ENCODE data around the gene RBM47.

RBM47 gene

DNA sequence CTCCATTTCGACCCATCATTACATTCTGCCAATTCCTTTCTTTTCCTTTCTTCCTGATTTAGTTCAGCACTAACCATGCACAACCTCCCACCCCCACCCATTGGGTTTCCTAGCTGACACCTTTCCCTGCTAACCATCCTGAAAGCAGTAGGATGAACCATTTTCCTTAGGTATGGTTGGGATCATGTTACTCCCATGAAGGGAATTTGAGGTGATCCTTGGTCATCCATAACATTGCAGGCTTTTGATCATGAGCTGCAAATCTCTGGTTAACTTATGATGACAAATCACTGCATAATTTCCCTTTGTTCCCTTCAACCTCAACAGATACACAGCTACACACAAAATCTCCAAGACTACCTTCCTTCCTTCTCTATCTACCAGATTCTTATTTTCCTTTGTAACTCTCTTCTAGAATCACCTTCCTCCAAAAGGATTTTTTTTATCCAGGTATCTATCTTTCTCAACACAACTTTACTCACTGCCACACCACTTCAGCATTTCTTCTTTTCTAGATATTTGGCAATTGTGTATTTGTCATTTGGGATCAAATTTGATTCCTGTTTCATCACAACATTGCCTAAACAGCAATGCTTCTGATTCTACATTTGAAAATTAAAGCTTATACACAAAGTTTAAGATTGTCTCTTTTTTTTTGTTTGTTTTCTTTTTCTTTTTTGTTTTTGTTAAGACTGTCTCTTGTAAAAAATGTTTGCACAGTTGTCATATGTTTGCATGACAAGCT is 145.1 kb downstream of the RBM47 start:
- Histone ChIP-seq H3K79me2 (ENCODE audit: insufficient read depth, low read length) (no peaks in the 10 kb centered on the region), H3K27ac (ENCODE audit: low read depth, low read length) (no peak overlapping the region), H3K4me3 (ENCODE audit: insufficient read depth, low read length, poor library complexity, severe bottlenecking) (no peak overlapping the region)

DNA sequence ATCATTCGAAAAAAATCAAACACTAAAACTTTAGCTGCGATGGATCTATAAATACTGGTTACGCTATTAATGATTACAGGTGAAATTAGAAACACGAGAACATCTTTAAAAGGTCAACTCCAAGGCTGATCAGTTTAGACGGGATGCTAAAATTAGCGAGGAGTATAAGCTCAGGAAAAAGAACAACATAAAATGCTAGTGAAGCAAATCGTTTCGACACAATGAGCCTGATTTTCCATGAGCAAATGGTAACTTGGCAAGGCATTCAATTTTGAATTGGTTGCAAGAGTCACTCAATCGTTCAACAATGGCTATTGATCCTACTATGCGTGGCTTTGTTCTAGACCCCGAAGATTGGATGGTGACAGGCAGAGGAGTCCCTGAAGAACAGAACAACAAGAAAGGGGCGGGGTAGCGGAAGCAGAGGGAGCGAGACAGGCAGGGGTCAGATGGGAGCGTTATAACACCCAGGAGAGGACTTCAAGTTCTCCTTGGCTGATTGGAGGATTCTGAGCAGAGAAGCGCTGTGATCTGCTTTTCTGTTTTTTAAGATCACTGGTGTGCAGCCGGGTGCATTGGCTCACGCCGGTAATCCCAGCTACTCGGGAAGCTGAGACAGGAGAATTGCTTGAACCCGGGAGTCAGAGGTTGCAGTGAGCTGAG is 146.5 kb downstream of the RBM47 start:
- no peak overlapping the region for H3K9ac ChIP-seq (ENCODE audit: low read length)
- no peaks in the 10 kb centered on the region for H3K36me3 ChIP-seq (ENCODE audit: low read length)
- H4K20me1 ChIP-seq (ENCODE audit: low read depth, low read length), result no peaks in the 10 kb centered on the region
- no peaks in the 10 kb centered on the region for H3K27me3 ChIP-seq (ENCODE audit: low read length)
- no peaks in the 10 kb centered on the region for H3K9me3 ChIP-seq (ENCODE audit: insufficient read depth, low read length)
- TF ChIP-seq, protein P1, sequence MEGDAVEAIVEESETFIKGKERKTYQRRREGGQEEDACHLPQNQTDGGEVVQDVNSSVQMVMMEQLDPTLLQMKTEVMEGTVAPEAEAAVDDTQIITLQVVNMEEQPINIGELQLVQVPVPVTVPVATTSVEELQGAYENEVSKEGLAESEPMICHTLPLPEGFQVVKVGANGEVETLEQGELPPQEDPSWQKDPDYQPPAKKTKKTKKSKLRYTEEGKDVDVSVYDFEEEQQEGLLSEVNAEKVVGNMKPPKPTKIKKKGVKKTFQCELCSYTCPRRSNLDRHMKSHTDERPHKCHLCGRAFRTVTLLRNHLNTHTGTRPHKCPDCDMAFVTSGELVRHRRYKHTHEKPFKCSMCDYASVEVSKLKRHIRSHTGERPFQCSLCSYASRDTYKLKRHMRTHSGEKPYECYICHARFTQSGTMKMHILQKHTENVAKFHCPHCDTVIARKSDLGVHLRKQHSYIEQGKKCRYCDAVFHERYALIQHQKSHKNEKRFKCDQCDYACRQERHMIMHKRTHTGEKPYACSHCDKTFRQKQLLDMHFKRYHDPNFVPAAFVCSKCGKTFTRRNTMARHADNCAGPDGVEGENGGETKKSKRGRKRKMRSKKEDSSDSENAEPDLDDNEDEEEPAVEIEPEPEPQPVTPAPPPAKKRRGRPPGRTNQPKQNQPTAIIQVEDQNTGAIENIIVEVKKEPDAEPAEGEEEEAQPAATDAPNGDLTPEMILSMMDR (IDR thresholded peaks at IDR 0.05; ENCODE audit: insufficient read depth, low read length, poor library complexity, severe bottlenecking), result no peak
- no peak for TF ChIP-seq EZH2phosphoT487 (conservative IDR thresholded peaks at IDR 0.05; ENCODE audit: low read length)
- no peaks in the 10 kb centered on the region for H3K9me2 ChIP-seq (replicated peaks; ENCODE audit: insufficient read depth, low read length)
- no peaks in the 10 kb centered on the region for H3F3A ChIP-seq (ENCODE audit: insufficient read depth)
- H3K4me2 ChIP-seq (ENCODE audit: low read depth, low read length, poor library complexity, severe bottlenecking), result no peak overlapping the region
- no peaks in the 10 kb centered on the region for H3K79me2 ChIP-seq (ENCODE audit: insufficient read depth, low read length)
- no peak overlapping the region for H2AFZ ChIP-seq (ENCODE audit: low read depth, low read length, severe bottlenecking)
- H3K4me3 ChIP-seq (ENCODE audit: insufficient read depth, low read length, poor library complexity, severe bottlenecking), result no peak overlapping the region
- no peak overlapping the region for H3K27ac ChIP-seq (ENCODE audit: low read depth, low read length)

More for the DNA sequence above, 145.1 kb downstream of the RBM47 start:
- no peaks in the 10 kb centered on the region for H3K9me2 ChIP-seq (replicated peaks; ENCODE audit: insufficient read depth, low read length)
- H3K4me2 ChIP-seq (ENCODE audit: low read depth, low read length, poor library complexity, severe bottlenecking), result no peak overlapping the region
- H2AFZ ChIP-seq (ENCODE audit: low read depth, low read length, severe bottlenecking), result no peak overlapping the region
- no peak overlapping the region for H3K9ac ChIP-seq (ENCODE audit: low read length)
- H3K27me3 ChIP-seq (ENCODE audit: low read length), result no peaks in the 10 kb centered on the region
- TF ChIP-seq, protein P1 (IDR thresholded peaks at IDR 0.05; ENCODE audit: insufficient read depth, low read length, poor library complexity, severe bottlenecking), result no peak
- TF ChIP-seq EZH2phosphoT487 (conservative IDR thresholded peaks at IDR 0.05; ENCODE audit: low read length), result no peak
- no peaks in the 10 kb centered on the region for H3K9me3 ChIP-seq (ENCODE audit: insufficient read depth, low read length)
- H4K20me1 ChIP-seq (ENCODE audit: low read depth, low read length), result no peaks in the 10 kb centered on the region
- no peaks in the 10 kb centered on the region for H3K36me3 ChIP-seq (ENCODE audit: low read length)
- no peaks in the 10 kb centered on the region for H3F3A ChIP-seq (ENCODE audit: insufficient read depth)

DNA sequence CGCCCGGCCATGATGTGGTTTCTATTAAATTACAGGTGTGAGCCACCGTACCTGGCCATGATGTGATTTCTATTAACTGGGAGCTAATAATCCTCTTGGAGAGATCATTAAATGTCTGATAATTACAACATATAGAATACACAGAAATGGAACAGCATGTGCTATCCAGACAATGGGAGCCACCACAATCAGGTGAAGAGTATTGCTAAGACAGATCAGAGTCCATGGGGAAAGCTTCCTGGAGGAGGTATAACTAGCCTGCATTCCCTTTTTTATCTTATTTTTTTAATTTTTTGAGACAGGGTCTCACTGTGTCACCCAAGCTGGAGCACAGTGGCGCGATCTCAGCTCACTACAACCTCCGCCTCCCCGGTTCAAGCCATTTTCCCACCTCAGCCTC is 147.7 kb downstream of the RBM47 start:
- Histone ChIP-seq H3K9me3 (ENCODE audit: insufficient read depth, low read length) (no peaks in the 10 kb centered on the region), H3K4me3 (ENCODE audit: insufficient read depth, low read length, poor library complexity, severe bottlenecking) (no peak overlapping the region), H3K36me3 (ENCODE audit: low read length) (no peaks in the 10 kb centered on the region), H3K9ac (ENCODE audit: low read length) (no peak overlapping the region), H3K27ac (ENCODE audit: low read depth, low read length) (no peak overlapping the region), H2AFZ (ENCODE audit: low read depth, low read length, severe bottlenecking) (no peak overlapping the region), H3K79me2 (ENCODE audit: insufficient read depth, low read length) (no peaks in the 10 kb centered on the region), H3K9me2 (replicated peaks; ENCODE audit: insufficient read depth, low read length) (no peaks in the 10 kb centered on the region), H3K27me3 (ENCODE audit: low read length) (no peaks in the 10 kb centered on the region), H4K20me1 (ENCODE audit: low read depth, low read length) (no peaks in the 10 kb centered on the region), H3K4me2 (ENCODE audit: low read depth, low read length, poor library complexity, severe bottlenecking) (no peak overlapping the region), H3F3A (ENCODE audit: insufficient read depth) (no peaks in the 10 kb centered on the region)
- no peak for TF ChIP-seq EZH2phosphoT487 (conservative IDR thresholded peaks at IDR 0.05; ENCODE audit: low read length)
- TF ChIP-seq, protein P1 (IDR thresholded peaks at IDR 0.05; ENCODE audit: insufficient read depth, low read length, poor library complexity, severe bottlenecking), result no peak
